Vagina (tissue), 2 donors: ENCODE results near the gene TMEM9. TPM values are rescaled to one million over a fixed set of nuclear protein-coding genes. Genes with fewer than 3 reads are reported as not detected.

Experiments used
- DNase-seq, 2 donors: peaks; one replicate each; pipeline ENCODE4 v3.0.0-alpha.2; 2017; ENCODE audit errors: extremely low spot score in 2 of 2
- H3K27ac ChIP-seq: fragments of 200-600 bp; sonication (generic); one replicate; pipeline ENCODE4 v1.5.1; 2019
- H3K27me3 ChIP-seq: fragments of 200-600 bp; sonication (generic); one replicate; pipeline ENCODE4 v1.5.1; 2019
- H3K36me3 ChIP-seq, 2 donors: fragments of 200-600 bp; sonication (generic); one replicate each; pipeline ENCODE4 v1.5.1; 2017 to 2019
- H3K4me1 ChIP-seq: fragments of 200-600 bp; sonication (generic); one replicate; pipeline ENCODE4 v1.5.1; 2019
- H3K4me3 ChIP-seq, 2 donors: fragments of 200-600 bp; sonication (generic); 1 replicate in 1 of 2; 2 replicates in 1 of 2; pipeline ENCODE4 v1.5.1; 2016 to 2019
- H3K9me3 ChIP-seq: fragments of 200-600 bp; sonication (generic); one replicate; pipeline ENCODE4 v1.5.1; 2019
- POLR2A ChIP-seq, 2 donors: fragments of 450-650 bp; IDR thresholded peaks; one replicate each; pipeline ENCODE4 v1.6.1; 2017; ENCODE audit warnings: antibody characterized with exemption in 2 of 2, mild to moderate bottlenecking in 2 of 2, moderate library complexity in 2 of 2
- POLR2AphosphoS5 ChIP-seq, 2 donors: sonication (generic); formaldehyde crosslinking; IDR thresholded peaks; one replicate each; pipeline ENCODE4 v1.9.0; 2017; ENCODE audit warnings: antibody characterized with exemption in 2 of 2, mild to moderate bottlenecking in 2 of 2, low read depth in 1 of 2; ENCODE audit not compliant: insufficient read depth in 1 of 2
- intact Hi-C: fragments of 100-400 bp; cut with DNase I; formaldehyde crosslinking; loops from one replicate; pipeline ENCODE4 v1.15.1; 2023
- total RNA-seq: library from RNA; depleted of rRNA; stranded (reverse); fragments of >200 nt; gene quantifications from one replicate; pipeline ENCODE4 v1.2.3, GENCODE V29; 2016
- TF ChIP-seq, protein P1 (sequence below), 3 experiments: fragments of 450-650 bp in 2 of 3; fragments of 200-600 bp in 1 of 3; sonication (generic) in 1 of 3; IDR thresholded peaks; one replicate each; pipeline ENCODE4 v1.5.1; 2017 to 2019; ENCODE audit warnings: antibody characterized with exemption in 3 of 3, mild to moderate bottlenecking in 2 of 3, moderate library complexity in 2 of 3

Gene TMEM9
- total RNA-seq, 1 donor from 2014 or later = 58.7 TPM

GRCh38 chr1:201185123-201185453 lies 30.8 kb upstream of the TMEM9 start:
- intact Hi-C loops = no loop called here
- no peaks in the 10 kb centered on the region for H3K36me3 ChIP-seq
- TF ChIP-seq, protein P1, sequence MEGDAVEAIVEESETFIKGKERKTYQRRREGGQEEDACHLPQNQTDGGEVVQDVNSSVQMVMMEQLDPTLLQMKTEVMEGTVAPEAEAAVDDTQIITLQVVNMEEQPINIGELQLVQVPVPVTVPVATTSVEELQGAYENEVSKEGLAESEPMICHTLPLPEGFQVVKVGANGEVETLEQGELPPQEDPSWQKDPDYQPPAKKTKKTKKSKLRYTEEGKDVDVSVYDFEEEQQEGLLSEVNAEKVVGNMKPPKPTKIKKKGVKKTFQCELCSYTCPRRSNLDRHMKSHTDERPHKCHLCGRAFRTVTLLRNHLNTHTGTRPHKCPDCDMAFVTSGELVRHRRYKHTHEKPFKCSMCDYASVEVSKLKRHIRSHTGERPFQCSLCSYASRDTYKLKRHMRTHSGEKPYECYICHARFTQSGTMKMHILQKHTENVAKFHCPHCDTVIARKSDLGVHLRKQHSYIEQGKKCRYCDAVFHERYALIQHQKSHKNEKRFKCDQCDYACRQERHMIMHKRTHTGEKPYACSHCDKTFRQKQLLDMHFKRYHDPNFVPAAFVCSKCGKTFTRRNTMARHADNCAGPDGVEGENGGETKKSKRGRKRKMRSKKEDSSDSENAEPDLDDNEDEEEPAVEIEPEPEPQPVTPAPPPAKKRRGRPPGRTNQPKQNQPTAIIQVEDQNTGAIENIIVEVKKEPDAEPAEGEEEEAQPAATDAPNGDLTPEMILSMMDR (IDR thresholded peaks at IDR 0.05) = peak in 1 of 3 experiments; percentile 8
- TF ChIP-seq POLR2A (IDR thresholded peaks at IDR 0.05) = no peak
- no peak for TF ChIP-seq POLR2AphosphoS5 (IDR thresholded peaks at IDR 0.05; ENCODE audit: insufficient read depth in 1 of 2, low read depth in 1 of 2)
- H3K27ac ChIP-seq = no peak overlapping the region
- H3K4me3 ChIP-seq = no peak overlapping the region
- no peak for DNase-seq
- peaks cover 7% of the 10 kb centered on the region for H3K4me1 ChIP-seq
- no peaks in the 10 kb centered on the region for H3K27me3 ChIP-seq
- no peaks in the 10 kb centered on the region for H3K9me3 ChIP-seq

DNA sequence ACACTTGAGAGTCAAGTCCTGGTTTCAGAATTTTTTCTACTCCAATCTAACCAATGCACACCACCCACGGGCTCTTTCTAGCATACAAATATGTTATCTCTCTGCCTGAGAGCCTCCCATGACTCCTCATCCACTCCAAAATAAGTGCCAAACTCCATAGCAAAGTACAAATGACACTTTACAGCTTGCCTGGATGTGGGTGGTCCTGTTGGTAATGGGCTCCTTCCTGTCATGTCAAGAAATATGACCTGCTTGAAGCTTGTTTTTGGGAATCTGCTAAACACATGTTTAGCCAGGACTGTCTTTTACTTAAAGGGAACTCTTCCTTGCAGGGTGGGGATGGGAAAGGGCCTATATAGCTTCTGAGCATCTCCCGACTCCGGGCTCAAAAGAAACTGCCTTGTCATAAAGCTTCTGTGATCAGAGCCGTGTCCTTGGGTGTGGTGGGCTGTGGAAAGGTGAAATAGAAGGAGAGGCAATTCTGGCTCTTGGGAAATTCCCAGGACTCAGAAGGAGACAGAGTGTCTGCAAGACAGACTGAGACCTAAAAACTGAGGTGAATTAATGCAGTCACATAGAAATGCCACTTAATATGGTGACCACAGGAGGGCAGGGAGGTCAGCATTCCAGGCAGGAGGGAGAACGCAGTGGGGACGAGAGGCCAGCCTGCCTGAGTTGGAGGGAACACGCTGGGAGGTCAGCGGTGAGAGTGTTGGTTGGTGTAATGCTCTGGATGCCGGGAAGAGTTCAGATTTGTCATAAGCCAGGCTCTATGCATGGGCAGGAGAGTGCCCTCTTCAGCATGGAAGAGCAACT lies 30.2 kb upstream of the TMEM9 start:
- DNase-seq = no peak
- H3K4me1 ChIP-seq = peaks cover 7% of the 10 kb centered on the region
- no peaks in the 10 kb centered on the region for H3K36me3 ChIP-seq
- intact Hi-C loops = no loop called here
- no peak overlapping the region for H3K27ac ChIP-seq
- no peak for TF ChIP-seq POLR2A (IDR thresholded peaks at IDR 0.05)
- TF ChIP-seq, protein P1 (IDR thresholded peaks at IDR 0.05) = no peak
- no peak for TF ChIP-seq POLR2AphosphoS5 (IDR thresholded peaks at IDR 0.05; ENCODE audit: insufficient read depth in 1 of 2, low read depth in 1 of 2)
- no peak overlapping the region for H3K4me3 ChIP-seq
- no peaks in the 10 kb centered on the region for H3K9me3 ChIP-seq
- H3K27me3 ChIP-seq = no peaks in the 10 kb centered on the region

GRCh38 chr1:201183753-201184152 lies 29.5 kb upstream of the TMEM9 start:
- Histone ChIP-seq H3K27ac (no peak overlapping the region), H3K4me3 (no peak overlapping the region), H3K36me3 (no peaks in the 10 kb centered on the region), H3K4me1 (peaks cover 7% of the 10 kb centered on the region), H3K9me3 (no peaks in the 10 kb centered on the region), H3K27me3 (no peaks in the 10 kb centered on the region)
- TF ChIP-seq POLR2A (IDR thresholded peaks at IDR 0.05) (no peak), POLR2AphosphoS5 (IDR thresholded peaks at IDR 0.05; ENCODE audit: insufficient read depth in 1 of 2, low read depth in 1 of 2) (no peak)
- TF ChIP-seq, protein P1 (IDR thresholded peaks at IDR 0.05) = no peak
- no peak for DNase-seq
- intact Hi-C loops = no loop called here

DNA sequence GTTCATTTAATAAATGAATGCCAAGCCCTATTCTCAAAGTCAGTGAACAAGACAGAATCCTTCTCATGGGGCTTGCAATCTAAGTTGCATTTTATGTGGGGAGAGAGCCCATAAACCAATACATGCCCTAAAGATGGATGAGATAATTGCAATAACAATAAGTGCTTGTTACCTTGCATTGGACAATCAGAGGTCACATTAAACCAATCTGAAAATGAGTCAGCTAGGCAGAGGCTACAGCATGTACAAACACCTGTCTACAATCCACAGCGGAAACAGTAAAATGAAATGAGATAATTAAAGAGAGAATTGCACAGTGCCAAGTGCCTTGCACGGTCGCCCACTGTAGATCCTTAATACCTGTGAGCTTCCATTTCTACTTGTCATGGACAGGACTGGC lies 28.9 kb upstream of the TMEM9 start:
- TF ChIP-seq POLR2AphosphoS5 (IDR thresholded peaks at IDR 0.05; ENCODE audit: insufficient read depth in 1 of 2, low read depth in 1 of 2) (no peak), POLR2A (IDR thresholded peaks at IDR 0.05) (no peak)
- TF ChIP-seq, protein P1 (IDR thresholded peaks at IDR 0.05) = no peak
- peaks cover 7% of the 10 kb centered on the region for H3K4me1 ChIP-seq
- H3K4me3 ChIP-seq = no peak overlapping the region
- H3K27me3 ChIP-seq = no peaks in the 10 kb centered on the region
- intact Hi-C loops = no loop called here
- no peaks in the 10 kb centered on the region for H3K9me3 ChIP-seq
- DNase-seq = no peak
- no peak overlapping the region for H3K27ac ChIP-seq
- no peaks in the 10 kb centered on the region for H3K36me3 ChIP-seq

DNA sequence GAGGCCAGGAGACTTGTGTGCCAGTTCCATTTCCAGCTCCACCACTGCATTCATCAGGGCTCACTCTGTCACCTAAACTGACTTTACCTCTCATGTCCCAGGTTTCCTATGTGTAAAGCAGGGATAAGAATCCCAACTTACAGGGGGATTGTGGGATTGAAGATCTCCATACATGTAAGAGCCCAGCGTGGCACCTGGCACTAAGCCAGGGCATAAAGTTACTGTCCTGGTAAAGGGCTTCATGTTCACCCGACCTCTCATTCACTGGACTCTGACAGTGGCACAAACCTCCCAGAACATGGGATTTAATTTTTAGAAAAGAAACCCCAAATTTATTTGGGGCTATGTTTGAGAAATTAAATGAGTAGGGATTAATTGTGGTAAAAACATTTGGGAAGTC lies 27.5 kb upstream of the TMEM9 start:
- peaks cover 7% of the 10 kb centered on the region for H3K4me1 ChIP-seq
- intact Hi-C loops = no loop called here
- no peak for DNase-seq
- no peaks in the 10 kb centered on the region for H3K9me3 ChIP-seq
- no peaks in the 10 kb centered on the region for H3K36me3 ChIP-seq
- H3K27ac ChIP-seq = no peak overlapping the region
- no peak for TF ChIP-seq POLR2AphosphoS5 (IDR thresholded peaks at IDR 0.05; ENCODE audit: insufficient read depth in 1 of 2, low read depth in 1 of 2)
- TF ChIP-seq, protein P1 (IDR thresholded peaks at IDR 0.05) = no peak
- TF ChIP-seq POLR2A (IDR thresholded peaks at IDR 0.05) = no peak
- no peaks in the 10 kb centered on the region for H3K27me3 ChIP-seq
- no peak overlapping the region for H3K4me3 ChIP-seq
